Activated CD4-positive, alpha-beta T cell treated with anti-CD3 and anti-CD28 coated beads, Interleukin-2, amount 50 U/mL, for 1 hour (primary cell): Measurements from ENCODE around the gene ATP2B2.
"Not testable (repeated sequence)": the region's sequence is repeated elsewhere in the genome, so short reads cannot be mapped to it uniquely, and the experiment has no call there.

Experiments used
- DNase-seq: peaks from one replicate; pipeline ENCODE4 v3.0.0-alpha.2; 2020

ATP2B2 gene

DNA sequence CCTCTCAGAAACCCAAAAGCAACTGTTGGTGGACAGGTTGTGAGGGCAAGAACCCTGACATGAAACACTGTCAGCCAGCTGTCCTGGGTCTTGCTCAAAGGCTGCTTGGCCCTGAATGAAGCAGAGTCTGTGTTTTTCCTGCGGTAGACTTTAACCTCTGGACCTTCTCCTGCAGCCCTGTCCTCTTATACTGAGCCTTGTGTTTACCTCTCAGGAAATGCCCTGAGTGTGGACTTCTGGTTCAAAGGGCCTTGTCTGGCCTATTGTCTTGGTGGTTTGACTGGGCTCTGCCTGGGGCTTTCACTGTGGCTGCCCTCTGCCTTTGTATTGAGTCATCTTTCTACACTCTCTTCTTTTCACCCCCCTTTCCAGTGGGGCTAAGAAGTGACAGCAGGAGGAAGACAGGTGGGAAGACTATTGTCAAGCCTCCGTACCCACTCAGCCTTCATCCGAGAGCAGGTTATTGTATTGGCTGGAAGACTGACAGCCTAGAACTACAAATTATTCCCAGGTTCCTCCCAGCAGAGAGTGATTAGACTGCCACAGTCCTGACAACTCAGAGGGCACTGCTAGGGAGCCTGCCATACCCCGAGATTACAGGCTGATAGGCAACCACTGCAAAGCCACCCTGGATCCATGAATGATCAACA lies 187.9 kb downstream of the ATP2B2 start:
- DNase-seq, result no peak

DNA sequence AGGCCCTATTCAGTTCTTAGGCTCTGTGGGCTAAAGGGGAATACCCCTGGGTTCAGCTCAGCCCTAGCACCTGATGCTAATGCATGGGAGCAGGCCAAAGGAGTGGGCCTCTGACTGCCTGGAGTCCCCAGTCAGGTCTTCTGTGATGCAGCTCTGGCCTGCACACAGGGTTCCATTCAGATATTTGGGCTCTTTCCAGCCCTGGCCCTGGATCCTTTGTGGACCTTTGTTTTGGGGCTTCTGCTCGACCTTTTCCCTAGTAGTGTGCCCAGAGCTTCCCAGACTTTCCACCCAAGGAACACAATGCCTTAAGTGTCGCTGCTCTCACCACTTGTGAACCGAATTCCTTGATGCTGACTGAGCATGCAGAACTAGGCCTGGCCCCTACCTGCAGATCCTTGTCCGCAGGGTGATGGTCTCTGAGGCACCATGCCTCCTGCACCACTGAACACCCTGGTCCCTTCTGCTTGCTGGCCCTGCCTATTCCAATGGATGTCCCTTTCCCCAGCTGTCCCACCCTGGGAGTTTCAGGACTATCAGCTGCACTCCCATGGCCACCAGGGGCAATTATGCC lies 189.5 kb downstream of the ATP2B2 start:
- no peak for DNase-seq

DNA sequence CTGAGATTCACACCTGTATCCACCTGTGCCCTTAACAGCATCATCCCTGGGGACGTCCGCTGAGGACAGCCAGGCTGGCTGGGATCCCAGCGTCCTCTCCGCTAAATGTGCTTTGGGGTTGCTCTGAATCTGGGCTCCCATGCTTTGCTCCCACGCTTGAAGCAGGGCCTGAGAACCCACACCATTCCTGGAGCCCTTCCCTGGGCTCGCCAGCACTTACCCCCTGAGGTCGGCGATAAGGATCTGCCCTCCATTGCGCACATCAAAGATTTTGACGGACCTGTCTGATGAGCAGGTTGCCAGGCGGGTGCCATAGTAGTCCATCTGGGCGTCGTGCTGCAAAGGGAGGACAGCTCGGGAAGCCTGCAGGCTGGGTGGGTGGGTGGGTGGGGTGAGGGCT lies 190.3 kb downstream of the ATP2B2 start:
- DNase-seq, result no peak

DNA sequence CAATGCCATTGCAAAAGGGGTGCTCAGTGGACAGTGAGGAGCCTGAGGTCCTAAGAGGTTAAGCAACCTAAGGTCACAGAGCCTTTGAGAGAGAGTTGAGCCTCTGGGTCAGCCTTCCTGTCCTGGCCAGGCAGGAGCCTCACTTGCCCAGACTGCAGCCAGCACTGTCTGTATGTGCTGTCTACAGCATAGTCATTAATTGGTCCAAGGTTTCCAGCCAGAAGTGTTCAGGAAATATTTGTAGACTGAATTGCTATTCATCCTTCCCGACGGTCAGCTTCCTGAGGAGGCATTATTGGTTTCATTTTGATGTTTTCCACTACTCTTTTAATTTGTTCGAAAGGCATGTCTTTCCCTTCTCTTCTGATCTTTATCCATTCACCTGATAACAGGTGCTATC lies 192.5 kb downstream of the ATP2B2 start:
- no peak for DNase-seq

DNA sequence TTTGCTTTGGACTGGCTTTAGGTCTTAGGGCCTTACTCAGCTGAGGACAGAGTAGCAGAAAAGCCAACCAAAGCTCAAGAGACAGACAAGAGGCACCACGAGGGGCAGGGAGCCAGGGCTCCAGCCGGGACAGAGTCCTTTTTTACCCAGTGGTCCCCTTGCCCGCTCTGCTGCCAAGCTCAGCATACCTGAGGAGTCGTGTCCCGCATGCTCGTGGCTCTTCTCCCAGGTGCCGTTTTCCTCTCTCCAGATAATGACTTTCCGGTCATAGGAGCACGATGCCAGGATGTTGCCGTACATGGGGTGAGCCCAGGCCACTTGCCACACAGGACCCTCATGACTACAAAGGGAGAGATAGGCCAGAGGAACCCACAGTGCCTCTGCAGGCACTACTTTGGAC lies 193.0 kb downstream of the ATP2B2 start:
- no peak for DNase-seq

DNA sequence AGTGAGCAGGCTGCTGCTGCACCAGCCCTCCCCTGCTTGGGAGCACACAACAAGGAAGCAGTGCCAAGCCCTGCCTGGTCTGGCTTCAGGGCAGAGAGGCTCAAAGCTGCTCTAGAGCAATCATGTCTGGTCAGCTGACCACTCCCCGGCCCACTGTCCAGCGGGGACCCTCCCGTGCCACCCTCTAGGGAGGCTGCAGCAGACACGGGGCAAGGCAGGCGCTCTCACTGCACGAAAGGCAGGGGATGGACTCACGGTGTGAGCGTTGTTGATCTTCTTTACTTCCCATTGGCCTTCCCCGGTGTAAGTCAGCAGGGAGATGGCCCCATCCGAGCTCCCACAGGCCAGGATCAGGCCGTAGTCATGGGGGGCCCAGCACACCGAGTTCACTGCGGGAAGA lies 193.7 kb downstream of the ATP2B2 start:
- DNase-seq, result no peak

DNA sequence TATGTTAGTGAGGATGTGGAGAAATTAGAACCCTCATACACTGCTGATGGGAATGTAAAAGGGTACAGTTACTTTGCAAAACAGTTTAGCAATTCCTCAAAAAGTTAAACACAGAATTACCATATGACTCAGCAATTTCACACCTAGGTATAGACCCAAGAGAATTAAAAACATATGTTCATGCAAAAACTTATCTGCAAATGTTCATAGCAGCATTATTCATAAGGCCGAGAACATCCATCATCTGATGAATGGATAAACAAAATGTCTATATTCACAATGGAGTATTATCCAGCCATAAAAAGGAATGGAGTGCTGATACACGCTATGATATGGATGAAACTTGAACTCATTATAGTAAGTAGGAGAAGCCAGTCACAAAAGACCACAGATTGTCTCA lies 194.8 kb downstream of the ATP2B2 start:
- DNase-seq, result no peak

DNA sequence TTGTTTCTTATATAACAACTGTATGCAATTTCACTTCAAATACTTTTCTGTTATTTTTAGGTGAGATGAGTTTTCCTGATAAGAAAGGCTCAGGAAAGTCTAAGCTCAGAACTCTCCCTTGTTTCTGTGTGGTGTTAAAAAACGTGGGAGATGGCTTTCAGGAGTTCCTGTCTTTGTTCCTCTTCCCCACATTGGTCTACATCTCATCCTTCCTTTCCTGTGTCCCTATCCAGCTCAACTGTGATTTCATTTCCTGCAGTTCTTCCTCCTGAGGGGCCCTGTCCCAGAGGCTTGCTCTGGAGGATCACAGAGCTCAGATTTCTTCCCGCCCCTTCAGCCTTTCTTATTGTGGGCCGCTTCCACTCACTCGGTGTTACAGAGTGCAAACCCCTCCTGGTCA lies 195.7 kb downstream of the ATP2B2 start:
- no peak for DNase-seq

DNA sequence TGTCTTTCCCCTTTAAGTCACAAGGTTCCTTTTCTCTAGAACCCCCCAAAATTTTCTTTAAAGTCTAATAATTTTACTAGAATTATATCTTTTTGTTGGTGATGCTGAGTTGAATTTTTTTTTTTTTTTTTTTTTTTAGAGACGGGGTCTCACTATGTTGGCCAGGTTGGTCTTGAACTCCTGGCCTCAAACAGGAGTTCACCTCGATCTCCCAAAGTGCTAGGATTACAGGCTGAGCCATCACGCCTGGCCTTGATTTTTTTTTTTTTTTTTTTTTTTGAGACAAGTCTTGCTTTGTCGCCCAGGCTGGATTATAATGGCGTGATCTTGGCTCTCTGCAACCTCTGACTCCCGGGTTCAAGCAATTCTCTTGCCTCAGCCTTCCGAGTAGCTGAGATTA lies 196.7 kb downstream of the ATP2B2 start:
- no peak for DNase-seq

DNA sequence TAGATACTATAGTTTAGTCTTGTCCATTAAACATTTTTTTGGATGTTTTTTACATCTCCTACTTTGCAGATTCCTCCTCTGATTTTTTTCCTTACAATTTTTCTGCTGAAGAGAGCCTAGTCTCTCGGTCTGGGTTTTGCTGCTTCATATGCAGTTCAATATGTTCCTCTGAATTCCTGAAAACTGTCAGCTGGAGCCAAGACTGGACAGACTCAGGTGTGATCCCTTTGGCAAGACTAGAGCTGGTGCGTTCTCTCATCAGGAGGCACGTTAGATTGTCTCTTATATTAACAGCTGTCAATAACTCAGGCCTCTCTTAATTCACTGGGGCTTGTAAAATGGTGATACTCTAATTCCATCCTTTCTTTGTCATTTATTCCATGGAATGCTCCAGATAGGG lies 199.2 kb downstream of the ATP2B2 start:
- DNase-seq, result no peak

DNA sequence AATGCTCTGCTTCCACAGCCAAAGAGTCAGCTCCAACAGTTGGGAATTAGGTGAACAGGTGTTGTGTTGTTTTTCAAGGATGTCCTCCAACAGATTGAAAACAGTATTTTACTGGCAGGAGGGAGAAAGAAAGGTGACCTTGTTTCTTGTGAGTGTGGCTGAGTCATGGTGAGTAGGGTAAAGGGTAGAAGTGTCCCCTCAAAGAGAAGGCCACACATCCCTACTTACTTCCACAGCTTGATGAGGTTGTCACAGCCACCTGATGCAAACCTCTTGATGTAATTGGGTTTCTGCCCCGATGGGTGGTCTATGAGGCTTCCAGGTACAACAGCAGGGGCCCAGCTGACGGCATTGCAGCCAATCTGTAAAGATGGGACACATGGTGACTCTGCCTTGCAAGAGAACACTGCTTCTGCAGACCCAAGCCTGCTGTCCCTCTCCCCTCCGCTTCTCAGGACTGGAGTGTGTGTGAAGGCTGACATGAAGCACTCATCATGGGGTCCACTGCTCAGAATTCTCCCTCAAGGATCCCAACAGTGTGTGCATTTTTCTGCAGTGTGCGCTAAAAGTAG lies 200.0 kb downstream of the ATP2B2 start:
- DNase-seq, result no peak

DNA sequence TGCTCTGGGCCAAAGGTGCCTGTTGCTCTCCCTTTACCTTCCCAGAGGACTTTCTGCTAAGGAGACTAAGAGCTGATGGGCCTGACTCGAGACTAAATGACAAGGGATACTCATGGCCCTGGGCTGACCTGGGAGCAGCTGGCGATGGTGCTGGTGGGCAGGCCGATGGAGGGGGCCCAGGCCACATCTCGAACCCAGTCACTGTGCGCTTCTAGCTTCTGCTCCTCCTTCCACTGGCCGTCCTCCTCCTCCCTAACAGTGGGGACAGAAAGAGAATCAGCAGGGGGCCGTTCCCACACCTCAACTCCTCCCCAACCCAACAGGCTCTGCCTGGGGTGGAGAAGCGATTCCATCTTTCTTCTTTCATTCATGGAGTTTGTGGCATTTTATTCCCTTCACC lies 200.5 kb downstream of the ATP2B2 start:
- no peak for DNase-seq

DNA sequence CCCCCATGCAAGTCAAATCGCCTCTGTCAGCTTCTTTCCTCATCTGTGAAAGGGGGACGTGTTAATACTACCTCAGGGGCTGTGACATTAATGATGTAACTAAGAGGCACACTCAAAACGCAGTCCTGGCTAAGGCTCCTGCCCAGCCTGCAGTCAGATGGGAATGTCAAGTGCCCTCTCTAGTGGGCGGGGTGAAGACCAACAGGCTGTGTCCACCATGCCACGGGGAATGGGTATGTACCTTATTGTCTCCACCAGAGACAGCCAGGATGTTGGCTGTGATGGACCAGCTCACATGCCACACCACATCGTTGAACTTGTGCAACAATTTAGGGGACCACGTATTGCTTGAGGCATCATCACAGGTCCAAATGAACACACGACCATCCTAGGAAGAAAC lies 201.6 kb downstream of the ATP2B2 start:
- DNase-seq, result no peak

DNA sequence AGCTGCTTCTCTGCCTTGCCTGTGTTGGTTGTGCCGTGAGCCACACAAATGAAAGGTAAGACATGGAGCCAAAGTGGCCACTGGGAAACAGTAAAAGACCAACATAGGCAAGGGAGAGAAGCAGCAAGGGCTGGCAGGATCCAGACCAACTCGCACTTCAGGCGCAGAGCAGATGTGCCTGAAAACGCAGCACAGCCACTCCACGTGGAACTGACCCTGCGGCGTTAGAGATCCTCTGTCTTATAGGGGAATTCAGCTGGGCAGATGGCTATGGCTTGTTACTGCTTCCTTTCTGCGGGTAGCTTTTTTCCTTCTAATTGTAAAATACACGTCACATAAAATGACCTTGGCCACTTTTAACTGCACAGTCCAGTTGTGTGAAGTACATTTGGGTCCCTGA lies 202.3 kb downstream of the ATP2B2 start:
- DNase-seq, result no peak

DNA sequence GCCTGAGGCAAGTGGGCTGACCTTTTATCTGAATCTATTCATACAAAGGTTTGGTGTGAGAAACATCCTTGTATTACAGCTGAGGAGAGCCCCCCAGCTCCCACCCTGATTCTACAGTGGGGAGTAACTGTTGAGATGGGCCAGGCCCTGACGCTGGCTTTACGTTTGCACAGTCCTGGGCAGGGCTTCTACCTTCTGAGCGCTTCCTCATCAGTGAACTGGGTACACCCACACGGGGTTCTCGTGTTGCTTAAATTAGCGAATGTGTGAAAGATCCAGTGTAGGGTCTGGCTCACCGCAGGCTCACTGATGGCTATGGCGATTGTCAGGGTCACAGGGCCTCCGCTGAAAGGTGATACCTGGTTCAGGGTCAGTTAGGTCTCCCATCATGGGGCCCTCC lies 205.3 kb downstream of the ATP2B2 start:
- DNase-seq, result no peak

DNA sequence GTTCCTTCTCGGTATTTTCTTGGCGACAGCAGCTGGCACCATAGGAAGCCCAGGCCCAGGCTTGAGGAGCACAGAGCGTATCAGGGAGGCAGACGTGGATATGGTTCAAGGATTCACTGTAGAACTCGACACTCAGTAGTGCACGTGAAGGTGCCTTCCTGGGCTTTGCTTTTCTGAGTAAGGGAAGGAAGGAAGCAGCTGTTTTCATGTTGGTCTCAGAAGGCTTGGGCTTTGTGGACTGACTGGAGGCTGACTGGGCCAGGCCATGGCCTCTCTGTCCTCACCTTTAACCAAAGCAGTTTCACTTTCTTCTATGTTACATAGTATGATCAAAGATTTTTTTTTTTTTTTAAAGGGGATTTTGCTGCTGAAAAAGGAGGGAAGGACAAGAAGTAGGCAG lies 205.7 kb downstream of the ATP2B2 start:
- DNase-seq, result no peak

DNA sequence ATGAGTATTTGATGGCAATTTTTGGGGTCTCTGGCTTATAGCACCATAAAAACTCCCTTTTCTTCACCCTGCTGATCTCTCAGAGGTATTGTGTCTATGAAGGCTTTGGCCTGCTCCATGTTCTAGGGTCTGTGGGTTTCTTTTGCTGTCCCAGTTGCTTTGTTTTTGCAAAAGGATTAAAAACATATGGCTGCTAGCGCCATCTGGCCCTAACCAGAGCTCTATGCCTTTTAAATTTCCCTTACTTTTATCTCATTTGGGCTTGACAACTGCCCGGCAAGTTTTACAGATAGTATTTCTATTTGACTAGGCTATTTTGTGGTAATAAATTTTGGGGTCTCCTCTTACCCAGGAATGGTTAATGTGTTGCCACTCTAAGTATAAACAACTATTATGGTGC lies 206.2 kb downstream of the ATP2B2 start:
- DNase-seq, result no peak

DNA sequence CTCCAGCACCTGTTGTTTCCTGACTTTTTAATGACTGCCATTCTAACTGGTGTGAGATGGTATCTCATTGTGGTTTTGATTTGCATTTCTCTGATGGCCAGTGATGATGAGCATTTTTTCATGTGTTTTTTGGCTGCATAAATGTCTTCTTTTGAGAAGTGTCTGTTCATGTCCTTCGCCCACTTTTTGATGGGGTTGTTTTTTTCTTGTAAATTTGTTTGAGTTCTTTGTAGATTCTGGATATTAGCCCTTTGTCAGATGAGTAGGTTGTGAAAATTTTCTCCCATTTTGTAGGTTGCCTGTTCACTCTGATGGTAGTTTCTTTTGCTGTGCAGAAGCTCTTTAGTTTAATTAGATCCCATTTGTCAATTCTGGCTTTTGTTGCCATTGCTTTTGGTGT lies 207.3 kb downstream of the ATP2B2 start:
- DNase-seq, result not testable (repeated sequence)

DNA sequence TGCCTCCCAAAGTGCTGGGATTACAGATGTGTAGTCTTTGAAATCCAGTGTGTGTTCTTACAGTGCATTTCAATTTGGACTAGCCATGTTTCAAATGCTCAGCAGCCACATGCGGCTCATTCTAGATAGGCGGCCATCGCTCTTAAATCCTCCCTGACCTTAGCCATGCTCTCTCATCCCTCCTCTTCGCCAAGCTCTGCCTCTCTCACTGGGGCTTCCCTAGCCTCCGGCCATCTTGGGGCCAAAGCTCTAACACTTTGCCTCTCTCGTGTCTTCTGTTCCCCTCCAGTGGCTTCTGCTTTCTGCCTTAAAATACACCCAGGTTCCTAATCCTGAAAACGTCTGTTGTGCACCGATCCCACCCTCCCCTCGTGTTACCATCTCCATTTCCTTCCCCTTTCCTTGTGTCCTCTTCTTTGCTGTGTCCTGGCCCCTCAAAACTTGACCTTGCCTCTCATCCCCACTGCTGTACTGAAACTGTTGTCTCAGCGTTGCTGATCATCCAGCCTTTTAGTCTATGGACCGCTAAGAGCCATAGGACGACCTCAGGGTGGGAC lies 211.3 kb downstream of the ATP2B2 start:
- no peak for DNase-seq

DNA sequence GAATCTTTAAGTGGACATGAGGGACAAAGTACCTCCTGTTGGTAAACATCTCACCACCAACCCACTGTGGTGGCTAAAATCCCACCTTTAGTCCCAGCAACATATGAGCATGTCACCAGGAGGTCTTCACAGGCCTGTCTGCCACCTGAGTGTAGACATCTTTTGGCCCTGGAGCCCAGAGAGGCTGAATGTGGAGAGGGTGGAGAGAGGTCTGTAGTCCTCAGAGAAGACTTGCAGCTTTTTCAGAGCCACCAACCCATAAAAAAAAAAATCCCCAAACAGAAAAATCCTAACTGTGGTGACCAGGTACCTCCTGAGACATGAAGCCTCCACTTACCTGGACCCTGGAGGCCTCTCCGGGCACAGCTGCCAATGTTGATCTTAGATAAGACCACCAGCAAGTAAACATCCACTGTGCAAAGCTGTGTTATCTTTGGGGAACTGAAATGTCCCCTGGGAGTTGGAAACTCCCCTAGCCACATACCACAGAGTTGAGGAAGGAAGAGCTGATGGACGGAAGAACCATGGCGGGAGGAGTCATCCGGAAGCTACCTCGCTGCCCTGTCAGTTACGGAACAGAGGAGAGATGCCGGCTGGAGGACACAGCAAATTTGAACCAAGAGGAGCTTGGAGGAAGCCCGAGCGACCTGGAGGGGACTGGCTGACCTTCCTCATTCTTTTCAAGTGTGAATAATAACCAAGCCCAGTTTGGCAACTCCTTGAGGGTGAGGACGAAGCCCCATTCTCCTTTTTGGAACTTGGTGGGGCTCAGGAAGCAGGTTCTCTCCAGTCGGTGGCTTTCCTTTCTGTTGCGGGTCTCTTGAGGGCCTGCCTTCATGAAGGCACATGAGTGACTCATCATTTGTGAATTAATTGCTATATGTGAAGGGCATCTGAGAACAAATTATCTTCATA lies 212.6 kb downstream of the ATP2B2 start, which contains the start of gene GHRL:
Gene GHRL (minus strand): TSS at position 443 of the 915 bp plus-strand sequence. CDS start 2,767 bp downstream, outside the sequence.
- DNase-seq, result no peak

DNA sequence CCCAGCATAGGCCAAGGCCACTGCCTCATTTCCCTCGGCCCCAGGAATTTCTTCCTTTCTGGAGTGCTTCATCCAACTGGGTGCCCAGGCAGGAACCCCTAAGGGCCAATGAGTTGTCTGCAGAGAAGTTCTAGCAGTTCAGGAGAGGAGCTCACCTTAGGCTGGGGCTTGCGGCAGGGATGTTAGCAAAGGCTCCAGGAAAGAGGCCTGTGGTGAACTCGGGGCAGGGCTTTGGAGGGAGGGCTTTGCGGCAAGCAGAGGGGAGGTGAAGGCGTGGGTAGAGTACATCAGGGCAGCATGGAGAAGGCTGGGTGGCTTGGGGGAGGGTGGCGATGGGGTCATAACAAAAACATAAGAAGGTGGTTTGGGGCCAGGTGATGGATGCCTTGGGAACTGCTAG lies 213.7 kb downstream of the ATP2B2 start:
- DNase-seq, result no peak

DNA sequence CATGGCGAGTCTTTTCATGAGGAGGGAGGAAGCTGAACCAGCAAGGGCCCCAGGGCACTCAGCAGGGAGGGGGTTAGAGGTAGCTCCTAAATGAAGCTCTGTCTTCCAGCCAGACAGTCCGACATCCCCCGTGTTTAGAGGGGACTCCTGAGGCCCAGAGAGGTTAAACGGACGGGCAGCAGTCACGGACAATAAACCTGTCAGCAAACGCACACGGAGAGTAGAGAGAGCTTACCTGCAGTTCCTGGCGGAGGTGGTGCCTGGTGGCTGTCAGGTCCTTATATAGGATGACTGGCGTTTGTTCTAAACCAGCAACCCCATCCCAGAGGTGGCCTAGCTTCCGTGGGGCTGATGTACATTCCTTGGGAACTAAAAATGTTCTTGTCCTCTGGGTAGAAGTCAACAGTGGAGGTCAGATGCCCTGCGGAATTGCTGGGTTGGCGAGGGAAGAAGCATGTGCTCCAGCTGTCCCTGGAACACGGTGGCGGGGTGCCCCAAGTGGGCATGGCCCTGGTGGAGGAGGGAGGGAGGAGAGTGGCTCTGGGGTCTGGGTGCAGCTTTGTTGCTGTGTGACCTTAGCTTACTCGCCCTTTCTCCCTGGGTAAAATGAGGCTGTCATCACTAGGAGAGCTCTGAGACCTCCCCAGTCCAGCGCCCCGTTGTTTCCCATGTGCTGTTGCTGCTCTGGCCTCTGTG lies 214.8 kb downstream of the ATP2B2 start:
- no peak for DNase-seq
